ENCODE data around the gene CFAP61. TPM values are rescaled to one million over a fixed set of nuclear protein-coding genes. Genes with fewer than 3 reads are reported as not detected.
A peak's percentile ranks its signal among the peaks of the same experiment; 100 is the strongest.

CFAP61 gene
- total and polyA plus RNA-seq, 2 experiments from 2014 or later = 1.0 TPM; not detected in 1

DNA sequence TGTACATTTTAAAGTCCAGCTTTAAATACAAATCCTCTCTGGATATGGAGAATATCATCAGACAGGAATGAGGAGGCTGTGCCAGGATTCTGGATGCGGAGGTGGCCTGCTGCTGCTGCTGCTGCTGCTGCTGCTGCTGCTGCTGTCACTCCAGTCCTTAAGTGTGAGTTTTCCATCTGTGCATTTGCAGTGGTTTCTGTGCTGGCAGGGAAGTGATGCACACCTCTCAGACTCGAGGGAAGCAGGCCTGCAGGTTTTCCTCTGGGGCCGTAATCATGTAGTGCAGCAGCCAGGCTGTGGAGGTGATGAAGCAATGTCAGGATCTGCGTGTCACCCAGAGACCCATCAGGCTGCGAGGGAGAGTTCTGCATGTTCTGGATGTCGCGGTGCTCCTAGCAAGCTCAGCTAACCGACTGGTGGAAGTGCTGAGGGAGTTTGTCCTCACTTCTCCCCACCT is 32.0 kb downstream of the CFAP61 start:
- 79% methylated on average over 8 of the region's 8 CpGs for WGBS (ENCODE audit: low lambda C conversion rate, missing lambda C conversion rate)
- no peaks in the 10 kb centered on the region for H4K20me1 ChIP-seq (ENCODE audit: insufficient read depth, poor library complexity, severe bottlenecking)
- DNase-seq (ENCODE audit: low spot score) = no peak
- H3K9me2 ChIP-seq (replicated peaks; ENCODE audit: insufficient read depth) = no peaks in the 10 kb centered on the region
- H3K4me1 ChIP-seq (ENCODE audit: insufficient read depth) = no peaks in the 10 kb centered on the region
- no peak overlapping the region for H3K27ac ChIP-seq
- H3K9me3 ChIP-seq (ENCODE audit: low read depth) = no peaks in the 10 kb centered on the region
- no peak overlapping the region for H2AFZ ChIP-seq
- peak overlapping the region; percentile 14 for H3K4me2 ChIP-seq
- H3K27me3 ChIP-seq = peaks cover 10% of the 10 kb centered on the region
- no peaks in the 10 kb centered on the region for H3K36me3 ChIP-seq (replicated peaks; ENCODE audit: insufficient read depth, low read depth)
- no peaks in the 10 kb centered on the region for H3K79me2 ChIP-seq
- no peak for TF ChIP-seq EZH2 (IDR thresholded peaks at IDR 0.05; ENCODE audit: borderline replicate concordance)
- TF ChIP-seq EZH2phosphoT487 (IDR thresholded peaks at IDR 0.05; ENCODE audit: low read depth, severe bottlenecking, unreplicated experiment) = no peak
- TF ChIP-seq, protein P1, sequence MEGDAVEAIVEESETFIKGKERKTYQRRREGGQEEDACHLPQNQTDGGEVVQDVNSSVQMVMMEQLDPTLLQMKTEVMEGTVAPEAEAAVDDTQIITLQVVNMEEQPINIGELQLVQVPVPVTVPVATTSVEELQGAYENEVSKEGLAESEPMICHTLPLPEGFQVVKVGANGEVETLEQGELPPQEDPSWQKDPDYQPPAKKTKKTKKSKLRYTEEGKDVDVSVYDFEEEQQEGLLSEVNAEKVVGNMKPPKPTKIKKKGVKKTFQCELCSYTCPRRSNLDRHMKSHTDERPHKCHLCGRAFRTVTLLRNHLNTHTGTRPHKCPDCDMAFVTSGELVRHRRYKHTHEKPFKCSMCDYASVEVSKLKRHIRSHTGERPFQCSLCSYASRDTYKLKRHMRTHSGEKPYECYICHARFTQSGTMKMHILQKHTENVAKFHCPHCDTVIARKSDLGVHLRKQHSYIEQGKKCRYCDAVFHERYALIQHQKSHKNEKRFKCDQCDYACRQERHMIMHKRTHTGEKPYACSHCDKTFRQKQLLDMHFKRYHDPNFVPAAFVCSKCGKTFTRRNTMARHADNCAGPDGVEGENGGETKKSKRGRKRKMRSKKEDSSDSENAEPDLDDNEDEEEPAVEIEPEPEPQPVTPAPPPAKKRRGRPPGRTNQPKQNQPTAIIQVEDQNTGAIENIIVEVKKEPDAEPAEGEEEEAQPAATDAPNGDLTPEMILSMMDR (IDR thresholded peaks at IDR 0.05; ENCODE audit: poor library complexity) = no peak
- H3K4me3 ChIP-seq = no peak overlapping the region

DNA sequence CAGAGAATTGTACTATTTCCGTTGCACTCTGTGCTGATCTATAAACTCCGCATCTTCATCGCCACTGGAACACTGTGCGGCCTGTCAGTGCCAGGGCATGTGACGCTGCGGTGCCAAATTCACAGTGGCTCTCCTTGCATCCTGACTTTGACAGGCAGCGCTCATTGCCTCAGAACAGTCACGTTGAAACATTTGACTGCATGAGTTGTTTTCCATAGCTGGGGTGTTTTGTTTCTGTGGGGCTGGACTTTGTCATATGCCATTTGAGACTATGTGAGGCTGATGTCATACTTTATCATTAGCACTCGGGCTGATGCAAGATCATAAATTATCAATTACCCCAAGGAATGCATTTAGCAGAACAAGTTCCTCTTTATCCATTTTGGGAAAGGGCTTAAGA is 32.7 kb downstream of the CFAP61 start:
- H3K9me2 ChIP-seq (replicated peaks; ENCODE audit: insufficient read depth) = no peaks in the 10 kb centered on the region
- no peak for TF ChIP-seq EZH2phosphoT487 (IDR thresholded peaks at IDR 0.05; ENCODE audit: low read depth, severe bottlenecking, unreplicated experiment)
- TF ChIP-seq, protein P1 (IDR thresholded peaks at IDR 0.05; ENCODE audit: poor library complexity) = no peak
- no peak for TF ChIP-seq EZH2 (IDR thresholded peaks at IDR 0.05; ENCODE audit: borderline replicate concordance)
- no peaks in the 10 kb centered on the region for H4K20me1 ChIP-seq (ENCODE audit: insufficient read depth, poor library complexity, severe bottlenecking)
- no peaks in the 10 kb centered on the region for H3K4me1 ChIP-seq (ENCODE audit: insufficient read depth)
- H3K4me3 ChIP-seq = no peak overlapping the region
- H3K27ac ChIP-seq = no peak overlapping the region
- H3K79me2 ChIP-seq = no peaks in the 10 kb centered on the region
- H2AFZ ChIP-seq = no peak overlapping the region
- H3K9me3 ChIP-seq (ENCODE audit: low read depth) = no peaks in the 10 kb centered on the region
- no peak for DNase-seq (ENCODE audit: low spot score)
- no peaks in the 10 kb centered on the region for H3K36me3 ChIP-seq (replicated peaks; ENCODE audit: insufficient read depth, low read depth)
- no peak overlapping the region for H3K4me2 ChIP-seq
- H3K27me3 ChIP-seq = peaks cover 10% of the 10 kb centered on the region
- WGBS (ENCODE audit: low lambda C conversion rate, missing lambda C conversion rate) = 80% methylated on average over 9 of the region's 9 CpGs

DNA sequence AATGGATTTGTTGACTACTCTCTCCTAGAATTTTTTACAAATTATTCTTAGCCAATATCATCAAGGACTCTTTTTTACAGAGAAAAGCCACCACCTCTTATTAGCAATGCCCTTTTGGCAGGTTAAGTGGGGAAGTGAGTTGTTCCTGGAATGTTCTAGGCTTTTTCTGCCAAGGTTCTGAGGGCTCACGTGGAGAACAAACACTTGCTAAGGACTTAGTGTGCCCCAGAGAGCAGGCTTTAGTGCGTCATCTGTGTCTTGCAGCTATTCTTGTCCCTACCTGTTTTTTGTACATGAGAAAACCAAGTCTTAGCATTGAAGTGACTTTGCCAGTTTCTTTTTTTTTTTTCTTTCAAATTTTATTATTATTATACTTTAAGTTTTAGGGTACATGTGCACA is 33.5 kb downstream of the CFAP61 start:
- 37% methylated on average over 2 of the region's 2 CpGs for WGBS (ENCODE audit: low lambda C conversion rate, missing lambda C conversion rate)
- Histone ChIP-seq H3K4me3 (no peak overlapping the region), H2AFZ (no peak overlapping the region), H4K20me1 (ENCODE audit: insufficient read depth, poor library complexity, severe bottlenecking) (no peaks in the 10 kb centered on the region), H3K4me2 (no peak overlapping the region), H3K79me2 (no peaks in the 10 kb centered on the region), H3K9me3 (ENCODE audit: low read depth) (no peaks in the 10 kb centered on the region), H3K27me3 (peaks cover 10% of the 10 kb centered on the region), H3K4me1 (ENCODE audit: insufficient read depth) (no peaks in the 10 kb centered on the region), H3K9me2 (replicated peaks; ENCODE audit: insufficient read depth) (no peaks in the 10 kb centered on the region), H3K36me3 (replicated peaks; ENCODE audit: insufficient read depth, low read depth) (no peaks in the 10 kb centered on the region), H3K27ac (no peak overlapping the region)
- TF ChIP-seq, protein P1 (IDR thresholded peaks at IDR 0.05; ENCODE audit: poor library complexity) = no peak
- TF ChIP-seq EZH2phosphoT487 (IDR thresholded peaks at IDR 0.05; ENCODE audit: low read depth, severe bottlenecking, unreplicated experiment) = no peak
- TF ChIP-seq EZH2 (IDR thresholded peaks at IDR 0.05; ENCODE audit: borderline replicate concordance) = no peak
- no peak for DNase-seq (ENCODE audit: low spot score)

DNA sequence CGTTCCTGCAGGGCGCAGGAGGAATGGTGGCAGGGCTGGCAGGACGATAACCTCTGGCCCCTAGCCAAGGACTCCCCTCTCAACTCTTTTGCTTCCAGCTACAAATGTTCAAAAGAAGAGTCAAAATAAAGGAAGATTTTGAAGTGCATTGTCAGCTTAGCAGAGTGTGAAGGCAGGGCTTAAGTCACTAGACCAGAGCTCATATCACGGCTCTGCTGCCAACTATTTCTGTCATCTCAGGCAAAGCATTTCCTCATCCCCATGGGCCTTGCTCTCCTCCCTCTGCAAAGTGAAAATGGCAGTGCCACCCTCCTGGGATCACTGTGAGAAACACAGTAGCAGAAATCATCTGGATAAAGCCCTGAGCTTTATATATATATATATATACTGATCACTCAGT is 36.7 kb downstream of the CFAP61 start:
- TF ChIP-seq EZH2 (IDR thresholded peaks at IDR 0.05; ENCODE audit: borderline replicate concordance) (no peak), EZH2phosphoT487 (IDR thresholded peaks at IDR 0.05; ENCODE audit: low read depth, severe bottlenecking, unreplicated experiment) (no peak)
- TF ChIP-seq, protein P1 (IDR thresholded peaks at IDR 0.05; ENCODE audit: poor library complexity) = no peak
- H3K4me3 ChIP-seq = no peak overlapping the region
- no peaks in the 10 kb centered on the region for H4K20me1 ChIP-seq (ENCODE audit: insufficient read depth, poor library complexity, severe bottlenecking)
- WGBS (ENCODE audit: low lambda C conversion rate, missing lambda C conversion rate) = 95% methylated on average over 4 of the region's 4 CpGs
- H3K27me3 ChIP-seq = no peaks in the 10 kb centered on the region
- no peak overlapping the region for H3K27ac ChIP-seq
- H3K9me3 ChIP-seq (ENCODE audit: low read depth) = no peaks in the 10 kb centered on the region
- no peaks in the 10 kb centered on the region for H3K36me3 ChIP-seq (replicated peaks; ENCODE audit: insufficient read depth, low read depth)
- H3K79me2 ChIP-seq = no peaks in the 10 kb centered on the region
- DNase-seq (ENCODE audit: low spot score) = no peak
- no peak overlapping the region for H3K4me2 ChIP-seq
- no peaks in the 10 kb centered on the region for H3K9me2 ChIP-seq (replicated peaks; ENCODE audit: insufficient read depth)
- H3K4me1 ChIP-seq (ENCODE audit: insufficient read depth) = no peaks in the 10 kb centered on the region
- no peak overlapping the region for H2AFZ ChIP-seq
